H9 (cell line): ENCODE results near the gene KCNMA1. TPM values are rescaled to one million over a fixed set of nuclear protein-coding genes. Genes with fewer than 3 reads are reported as not detected.

Experiments used
- DNase-seq: peaks from one replicate; pipeline ENCODE4 v3.0.0-alpha.2; 2017
- H2AFZ ChIP-seq: one replicate; pipeline ENCODE4 v1.6.1; 2013; ENCODE audit warnings: mild to moderate bottlenecking, low read length, control low read depth, moderate library complexity
- H2AK5ac ChIP-seq: 2 replicates; pipeline ENCODE4 v1.6.1; 2013; ENCODE audit warnings: low read length, control low read depth, mixed read lengths; ENCODE audit not compliant: insufficient read length
- H2BK120ac ChIP-seq: one replicate; pipeline ENCODE4 v1.6.1; 2013; ENCODE audit warnings: low read depth, mild to moderate bottlenecking, low read length, control low read depth, inconsistent platforms; ENCODE audit not compliant: poor library complexity, severe bottlenecking
- H2BK12ac ChIP-seq: 2 replicates; pipeline ENCODE4 v1.6.1; 2013; ENCODE audit warnings: low read length, control low read depth, mixed read lengths, low read depth; ENCODE audit not compliant: insufficient read length
- H2BK15ac ChIP-seq: 2 replicates; pipeline ENCODE4 v1.6.1; 2013; ENCODE audit warnings: low read depth, low read length, control low read depth
- H2BK20ac ChIP-seq: one replicate; pipeline ENCODE4 v1.6.1; 2013; ENCODE audit warnings: low read depth, mild to moderate bottlenecking, low read length, control low read depth, inconsistent platforms; ENCODE audit not compliant: poor library complexity, severe bottlenecking
- H2BK5ac ChIP-seq: 2 replicates; pipeline ENCODE4 v1.6.1; 2013; ENCODE audit warnings: low read length, control low read depth, mixed read lengths; ENCODE audit not compliant: insufficient read length
- H3K14ac ChIP-seq: 2 replicates; pipeline ENCODE4 v1.6.1; 2013; ENCODE audit warnings: low read length, control low read depth; ENCODE audit not compliant: insufficient read depth
- H3K18ac ChIP-seq: 2 replicates; pipeline ENCODE4 v1.6.1; 2013; ENCODE audit warnings: low read depth, mild to moderate bottlenecking, mixed read lengths, low read length, control low read depth; ENCODE audit not compliant: insufficient read length
- H3K23ac ChIP-seq: 2 replicates; pipeline ENCODE4 v1.6.1; 2013; ENCODE audit warnings: low read length, control low read depth, mixed read lengths, low read depth; ENCODE audit not compliant: insufficient read length
- H3K23me2 ChIP-seq: 2 replicates; pipeline ENCODE4 v1.6.1; 2013; ENCODE audit warnings: low read depth, mild to moderate bottlenecking, mixed read lengths, low read length, control low read depth; ENCODE audit not compliant: insufficient read length, poor library complexity, severe bottlenecking
- H3K27ac ChIP-seq: 2 replicates; pipeline ENCODE4 v1.5.1; 2013; ENCODE audit warnings: low read length, control low read depth, mixed read lengths, low read depth; ENCODE audit not compliant: insufficient read length
- H3K27me3 ChIP-seq: 2 replicates; pipeline ENCODE4 v1.6.1; 2013; ENCODE audit warnings: low read length, control low read depth, inconsistent platforms; ENCODE audit not compliant: insufficient read depth
- H3K4ac ChIP-seq: 2 replicates; pipeline ENCODE4 v1.6.1; 2013; ENCODE audit warnings: low read depth, mild to moderate bottlenecking, control low read depth, inconsistent platforms, low read length, moderate library complexity
- H3K4me1 ChIP-seq: 2 replicates; pipeline ENCODE4 v1.6.1; 2013; ENCODE audit warnings: low read length, control low read depth, inconsistent platforms; ENCODE audit not compliant: insufficient read depth
- H3K4me2 ChIP-seq: 2 replicates; pipeline ENCODE4 v1.6.1; 2013; ENCODE audit warnings: low read length, control low read depth, mixed read lengths; ENCODE audit not compliant: insufficient read length, insufficient read depth
- H3K56ac ChIP-seq: 2 replicates; pipeline ENCODE4 v1.6.1; 2013; ENCODE audit warnings: low read depth, mild to moderate bottlenecking, mixed read lengths, low read length, control low read depth; ENCODE audit not compliant: insufficient read length
- H3K79me1 ChIP-seq: 2 replicates; pipeline ENCODE4 v1.6.1; 2013; ENCODE audit warnings: low read depth, mild to moderate bottlenecking, moderate library complexity, low read length, control low read depth, inconsistent platforms; ENCODE audit not compliant: insufficient read depth, poor library complexity, severe bottlenecking
- H3K79me2 ChIP-seq: 2 replicates; pipeline ENCODE4 v1.6.1; 2013; ENCODE audit warnings: low read length, control low read depth, inconsistent platforms; ENCODE audit not compliant: insufficient read depth
- H3K9ac ChIP-seq: 2 replicates; pipeline ENCODE4 v1.6.1; 2013; ENCODE audit warnings: low read length, control low read depth, mixed read lengths; ENCODE audit not compliant: insufficient read length; ENCODE audit errors: extremely low read depth
- H3K9me3 ChIP-seq: one replicate; pipeline ENCODE4 v1.6.1; 2013; ENCODE audit warnings: low read depth, low read length, inconsistent platforms; ENCODE audit not compliant: control insufficient read depth
- H3T11ph ChIP-seq: one replicate; pipeline ENCODE4 v1.6.1; 2013; ENCODE audit warnings: mild to moderate bottlenecking, low read length, control low read depth, inconsistent platforms
- H4K20me1 ChIP-seq: one replicate; pipeline ENCODE4 v1.6.1; 2013; ENCODE audit not compliant: control insufficient read depth, insufficient read length, insufficient read depth
- H4K5ac ChIP-seq: 2 replicates; pipeline ENCODE4 v1.6.1; 2013; ENCODE audit warnings: low read depth, mild to moderate bottlenecking, mixed read lengths, low read length, control low read depth; ENCODE audit not compliant: insufficient read length
- H4K8ac ChIP-seq: replicated peaks from 2 replicates; pipeline ENCODE4 v1.6.1; 2013; ENCODE audit warnings: low read length, control low read depth, mixed read lengths, low read depth; ENCODE audit not compliant: insufficient read length
- H4K91ac ChIP-seq: 2 replicates; pipeline ENCODE4 v1.6.1; 2013; ENCODE audit warnings: low read depth, mild to moderate bottlenecking, moderate library complexity, mixed read lengths, low read length, control low read depth; ENCODE audit not compliant: insufficient read length
- H3K27ac Mint-ChIP-seq, 3 experiments: 2 replicates in 2 of 3; 3 replicates in 1 of 3; pipeline ENCODE4 v1.8.0; 2020 to 2021; ENCODE audit warnings: mixed read lengths in 3 of 3, mild to moderate bottlenecking in 1 of 3, moderate library complexity in 1 of 3
- H3K27me3 Mint-ChIP-seq: 2 replicates; pipeline ENCODE4 v1.8.0; 2021; ENCODE audit warnings: low read depth, mild to moderate bottlenecking, moderate library complexity, mixed read lengths
- H3K36me3 Mint-ChIP-seq, 3 experiments: 2 replicates in 2 of 3; 3 replicates in 1 of 3; pipeline ENCODE4 v1.8.0; 2020 to 2021; ENCODE audit warnings: low read depth in 3 of 3, mixed read lengths in 3 of 3; ENCODE audit not compliant: insufficient read depth in 1 of 3
- H3K4me1 Mint-ChIP-seq, 2 experiments: 2 replicates each; pipeline ENCODE4 v1.8.0; 2020; ENCODE audit warnings: mixed read lengths in 2 of 2
- H3K4me3 Mint-ChIP-seq, 2 experiments: 2 replicates in 1 of 2; 3 replicates in 1 of 2; pipeline ENCODE4 v1.8.0; 2020 to 2021; ENCODE audit warnings: mild to moderate bottlenecking in 2 of 2, mixed read lengths in 2 of 2, moderate library complexity in 1 of 2
- H3K9me3 Mint-ChIP-seq, 2 experiments: 2 replicates in 1 of 2; 3 replicates in 1 of 2; pipeline ENCODE4 v1.8.0; 2020; ENCODE audit warnings: mild to moderate bottlenecking in 2 of 2, mixed read lengths in 2 of 2, moderate library complexity in 1 of 2
- CTCF ChIP-seq: fragments of 200-600 bp; sonication (generic); conservative IDR thresholded peaks from 3 replicates; pipeline ENCODE4 v1.8.0; 2021; ENCODE audit warnings: antibody characterized with exemption, mild to moderate bottlenecking
- WGBS: extraction: QIAGEN DNeasy Blood & Tissue Kit; methylation state at CpG from one replicate; pipeline ENCODE4 v1.1.7; 2013; ENCODE audit warnings: missing lambda C conversion rate, low lambda C conversion rate, mixed read lengths; ENCODE audit not compliant: insufficient read length; ENCODE audit errors: extremely low coverage; 5-methylcytosine and 5-hydroxymethylcytosine counted together
- total RNA-seq: library from RNA; stranded (reverse); gene quantifications from 2 replicates; pipeline ENCODE4 v1.2.1, GENCODE V29; 2021

The KCNMA1 gene
- total RNA-seq, 1 experiment from 2014 or later: 2.0 TPM

- Mint-ChIP-seq H3K36me3 (no peaks in the 10 kb centered on the region; a peak in 1 of 7 replicates), H3K27me3 (no peaks in the 10 kb centered on the region; the same call in none of the 2 replicates), H3K4me3 (no peak overlapping the region), H3K4me1 (peaks cover 2 to 4% of the 10 kb centered on the region in 2 experiments; a peak in 3 of 4 replicates), H3K27ac (no peak overlapping the region), H3K9me3 (no peaks in the 10 kb centered on the region)
- Histone ChIP-seq H3K56ac (no peak overlapping the region), H3K4me1 (no peaks in the 10 kb centered on the region), H2BK12ac (no peak overlapping the region), H2AFZ (no peak overlapping the region), H3K9me3 (no peaks in the 10 kb centered on the region), H3K79me2 (no peaks in the 10 kb centered on the region), H3K27me3 (no peaks in the 10 kb centered on the region), H2AK5ac (no peak overlapping the region), H3K27ac (no peak overlapping the region), H3K9ac (no peak overlapping the region), H3K4me2 (no peak overlapping the region), H3K79me1 (no peaks in the 10 kb centered on the region), H4K8ac (no peak overlapping the region), H4K91ac (no peak overlapping the region), H3K4ac (no peak overlapping the region), H2BK20ac (no peak overlapping the region), H3T11ph (no peak overlapping the region), H3K23ac (no peak overlapping the region), H4K20me1 (no peaks in the 10 kb centered on the region), H3K23me2 (no peaks in the 10 kb centered on the region), H4K5ac (no peak overlapping the region), H3K18ac (no peak overlapping the region), H3K14ac (no peak overlapping the region), H2BK120ac (peak overlapping the region; percentile 40), H2BK15ac (no peak overlapping the region), H2BK5ac (no peak overlapping the region)
- WGBS: no CpG with 5 or more reads among the region's 2 CpGs
- no peak for TF ChIP-seq CTCF
- DNase-seq: no peak
Measured at GRCh38 chr10:76998451-76998850, 639.2 kb downstream of the KCNMA1 start.
